Prostate gland (tissue), 2 donors: ENCODE measurements around the gene RBM45.
"Not testable (repeated sequence)": the region's sequence is repeated elsewhere in the genome, so short reads cannot be mapped to it uniquely, and the experiment has no call there.

ENCODE experiments used
- POLR2AphosphoS5 ChIP-seq: sonication (generic); formaldehyde crosslinking; IDR thresholded peaks from one replicate; pipeline ENCODE4 v1.6.1; 2017; ENCODE audit warnings: antibody characterized with exemption
- TF ChIP-seq, protein P1 (sequence below), 4 experiments: fragments of 200-600 bp in 2 of 4; fragments of 450-650 bp in 2 of 4; sonication (generic) in 2 of 4; IDR thresholded peaks; 1 replicate in 3 of 4; 2 replicates in 1 of 4; pipeline ENCODE4 v1.5.1; 2016 to 2019; ENCODE audit warnings: antibody characterized with exemption in 4 of 4, mild to moderate bottlenecking in 2 of 4, moderate library complexity in 2 of 4

DNA sequence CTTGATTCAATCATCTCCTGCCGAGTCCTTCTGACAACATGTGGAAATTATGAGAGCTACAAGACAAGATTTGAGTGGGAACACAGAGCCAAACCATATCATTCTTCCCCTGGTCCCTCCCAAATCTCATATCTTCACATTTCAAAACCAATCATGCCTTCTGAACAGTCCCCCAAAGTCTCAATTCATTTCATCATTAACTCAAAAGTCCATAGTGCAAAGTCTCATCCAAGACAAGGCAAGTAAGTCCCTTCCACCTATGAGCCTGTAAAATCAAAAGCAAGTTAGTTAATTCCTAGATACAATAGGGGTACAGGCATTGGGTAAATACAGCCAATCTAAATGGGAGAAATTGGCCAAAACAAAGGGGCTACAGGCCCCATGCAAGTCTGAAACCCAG lies 41.6 kb downstream of the RBM45 start:
- TF ChIP-seq, protein P1, sequence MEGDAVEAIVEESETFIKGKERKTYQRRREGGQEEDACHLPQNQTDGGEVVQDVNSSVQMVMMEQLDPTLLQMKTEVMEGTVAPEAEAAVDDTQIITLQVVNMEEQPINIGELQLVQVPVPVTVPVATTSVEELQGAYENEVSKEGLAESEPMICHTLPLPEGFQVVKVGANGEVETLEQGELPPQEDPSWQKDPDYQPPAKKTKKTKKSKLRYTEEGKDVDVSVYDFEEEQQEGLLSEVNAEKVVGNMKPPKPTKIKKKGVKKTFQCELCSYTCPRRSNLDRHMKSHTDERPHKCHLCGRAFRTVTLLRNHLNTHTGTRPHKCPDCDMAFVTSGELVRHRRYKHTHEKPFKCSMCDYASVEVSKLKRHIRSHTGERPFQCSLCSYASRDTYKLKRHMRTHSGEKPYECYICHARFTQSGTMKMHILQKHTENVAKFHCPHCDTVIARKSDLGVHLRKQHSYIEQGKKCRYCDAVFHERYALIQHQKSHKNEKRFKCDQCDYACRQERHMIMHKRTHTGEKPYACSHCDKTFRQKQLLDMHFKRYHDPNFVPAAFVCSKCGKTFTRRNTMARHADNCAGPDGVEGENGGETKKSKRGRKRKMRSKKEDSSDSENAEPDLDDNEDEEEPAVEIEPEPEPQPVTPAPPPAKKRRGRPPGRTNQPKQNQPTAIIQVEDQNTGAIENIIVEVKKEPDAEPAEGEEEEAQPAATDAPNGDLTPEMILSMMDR (IDR thresholded peaks at IDR 0.05) = not testable (repeated sequence)
- not testable (repeated sequence) for TF ChIP-seq POLR2AphosphoS5
